ENCODE results near the gene ITGA5.

The ITGA5 gene

DNA sequence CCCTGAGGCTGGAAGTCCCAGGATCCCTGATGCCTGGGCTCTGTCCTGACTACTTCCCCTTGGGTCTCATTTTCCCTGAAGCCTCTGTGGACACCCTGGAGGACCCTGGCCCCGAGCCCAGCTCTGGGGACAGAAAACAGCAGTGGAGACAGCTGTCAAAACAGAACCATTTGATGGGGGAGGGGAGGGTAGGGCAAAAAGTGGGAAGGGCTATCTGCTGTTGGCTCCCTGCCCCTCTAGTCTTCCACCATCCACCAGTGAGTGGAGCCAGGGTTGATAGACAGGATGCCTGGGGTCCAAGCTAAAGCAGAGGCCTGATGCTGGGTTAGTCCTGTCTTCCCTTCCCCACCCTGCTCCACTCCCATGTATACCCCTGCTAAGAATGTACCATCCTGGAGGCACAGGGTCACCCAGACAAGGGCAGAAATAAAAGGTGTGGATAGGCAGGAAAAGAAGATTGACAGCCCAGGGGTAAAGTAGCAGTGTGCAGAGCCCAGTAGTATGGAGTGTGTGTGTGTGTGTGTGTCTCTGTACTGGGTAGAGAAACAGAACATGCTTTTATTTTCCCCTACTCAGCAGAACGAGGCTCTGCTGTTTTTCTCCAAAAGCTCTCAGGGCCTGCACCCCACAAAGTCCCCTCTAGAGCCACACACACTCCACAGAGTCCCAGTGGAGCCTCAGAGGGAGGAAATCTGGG lies 44.4 kb downstream of the ITGA5 start:
- no peak for FAIRE-seq
- no peak for DNase-seq (ENCODE audit: insufficient read length, low spot score)

DNA sequence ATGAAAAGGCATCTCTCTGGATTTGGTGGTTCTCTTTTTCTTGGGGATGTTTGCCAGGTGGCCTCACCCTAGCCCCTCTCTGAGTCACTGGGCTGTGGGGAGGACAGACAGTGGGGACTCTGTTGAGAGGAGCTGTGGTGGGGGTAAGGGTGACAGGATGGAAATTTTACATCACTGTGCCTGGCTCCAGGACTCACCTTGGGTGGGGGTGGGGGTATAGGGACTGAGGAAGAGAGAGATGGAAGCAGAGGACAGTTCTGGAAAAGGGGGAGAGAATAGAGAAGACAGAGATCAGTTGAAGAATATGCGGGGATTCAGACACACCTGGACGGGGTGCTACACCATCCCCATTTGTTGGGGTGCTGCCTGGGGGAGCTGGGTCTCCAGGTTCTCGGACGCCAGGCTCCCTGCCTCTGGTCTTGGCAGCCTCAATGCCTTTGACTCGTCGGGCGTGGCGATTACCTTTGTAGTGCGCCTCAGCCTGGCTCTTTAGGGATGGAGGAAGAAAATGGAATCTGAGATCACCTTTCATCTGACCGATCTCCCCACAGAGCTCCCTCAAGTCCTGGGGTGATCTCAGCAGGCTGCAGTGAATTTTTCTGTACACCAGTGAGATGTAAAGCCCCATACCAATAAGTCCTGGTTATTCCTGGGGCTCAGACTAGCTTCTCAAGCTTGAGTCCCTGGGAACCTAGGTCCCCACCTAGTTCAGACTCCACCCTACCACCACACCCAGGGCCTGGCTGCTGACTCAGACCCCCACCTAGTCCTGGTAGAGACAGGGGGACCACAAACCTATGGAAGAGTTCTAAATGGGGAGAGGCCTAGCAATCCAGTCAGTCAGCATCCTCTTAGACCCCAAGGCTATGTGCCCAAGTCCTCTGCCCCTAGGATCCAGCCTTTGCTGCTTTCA lies 45.2 kb downstream of the ITGA5 start:
- FAIRE-seq (no peak), DNase-seq (ENCODE audit: insufficient read length, low spot score) (no peak)

DNA sequence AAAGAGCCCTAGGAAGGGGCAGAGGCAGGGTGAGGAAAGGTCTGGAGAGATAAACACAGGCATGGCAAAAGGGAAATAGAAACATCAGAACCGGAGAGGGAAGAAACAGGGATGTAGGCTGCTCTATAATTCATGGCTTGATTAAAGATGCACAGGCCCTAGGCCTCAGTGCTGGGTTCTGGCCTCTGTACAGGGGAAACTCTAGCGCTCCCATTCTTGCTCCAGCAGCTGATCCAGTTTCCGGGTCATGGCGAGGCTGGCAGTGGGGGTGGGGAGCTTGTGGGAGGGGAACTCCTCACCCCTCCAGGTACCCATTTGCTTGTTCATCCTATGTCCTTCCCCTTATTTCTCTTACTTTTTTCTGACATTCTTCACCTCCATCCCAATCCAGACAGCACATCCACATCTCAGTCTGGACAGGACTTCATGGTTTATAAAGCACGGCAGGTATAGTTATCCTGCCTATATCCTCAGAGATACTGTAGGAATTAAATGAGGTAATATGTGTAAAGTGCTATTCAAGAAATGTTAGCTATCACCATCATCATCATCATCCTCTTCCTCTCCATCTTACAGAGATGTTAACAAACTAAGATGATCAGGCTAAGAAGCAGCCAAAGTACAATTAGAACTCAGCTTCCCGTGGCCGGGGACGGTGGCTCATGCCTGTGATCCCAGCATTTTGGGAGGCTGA lies 46.8 kb downstream of the ITGA5 start:
- FAIRE-seq, result no peak
- no peak for DNase-seq (ENCODE audit: insufficient read length, low spot score)

DNA sequence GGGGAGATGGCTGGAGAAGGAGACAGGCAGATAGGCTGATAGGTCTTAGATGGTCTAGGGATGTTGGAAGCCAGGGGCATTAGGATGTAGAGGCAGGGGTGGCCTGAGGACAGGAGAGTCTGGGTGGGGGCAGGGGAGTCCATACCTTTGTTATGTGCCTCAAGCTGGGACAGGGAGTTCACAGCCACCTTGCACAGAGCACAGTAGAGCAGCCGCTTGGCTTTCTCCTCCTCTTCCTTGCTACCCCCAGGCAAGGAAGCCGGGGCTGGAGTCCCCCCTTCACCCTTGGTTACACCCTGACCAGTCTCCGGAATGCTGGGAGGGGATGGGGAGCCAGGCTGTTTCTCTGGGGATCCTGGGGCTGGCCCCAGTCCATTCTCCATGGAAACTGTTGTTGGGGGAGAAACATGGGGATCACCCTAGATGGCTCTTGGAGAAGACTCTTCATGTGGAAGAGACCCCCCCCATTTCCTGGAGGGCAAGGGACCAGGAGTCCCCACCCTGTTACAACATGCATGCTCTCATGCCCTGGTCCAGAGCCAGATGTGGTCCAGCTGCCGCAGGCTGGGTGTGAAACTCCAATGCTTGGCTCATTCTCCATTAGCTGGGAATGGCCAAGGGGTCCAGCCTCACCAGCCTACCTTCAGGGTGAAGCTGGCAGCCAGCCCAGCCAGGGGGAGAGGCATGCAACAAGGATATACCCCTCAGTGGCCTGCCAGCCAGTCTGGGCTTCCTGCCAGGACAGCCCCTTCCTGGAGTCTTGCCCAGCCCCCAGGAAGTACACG lies 47.5 kb downstream of the ITGA5 start:
- no peak for FAIRE-seq

GRCh38 chr12:54370171-54370730 lies 48.8 kb downstream of the ITGA5 start:
- FAIRE-seq (no peak), DNase-seq (ENCODE audit: insufficient read length, low spot score) (no peak)

More for the DNA sequence above, 47.5 kb downstream of the ITGA5 start:
- no peak for DNase-seq (ENCODE audit: insufficient read length, low spot score)

DNA sequence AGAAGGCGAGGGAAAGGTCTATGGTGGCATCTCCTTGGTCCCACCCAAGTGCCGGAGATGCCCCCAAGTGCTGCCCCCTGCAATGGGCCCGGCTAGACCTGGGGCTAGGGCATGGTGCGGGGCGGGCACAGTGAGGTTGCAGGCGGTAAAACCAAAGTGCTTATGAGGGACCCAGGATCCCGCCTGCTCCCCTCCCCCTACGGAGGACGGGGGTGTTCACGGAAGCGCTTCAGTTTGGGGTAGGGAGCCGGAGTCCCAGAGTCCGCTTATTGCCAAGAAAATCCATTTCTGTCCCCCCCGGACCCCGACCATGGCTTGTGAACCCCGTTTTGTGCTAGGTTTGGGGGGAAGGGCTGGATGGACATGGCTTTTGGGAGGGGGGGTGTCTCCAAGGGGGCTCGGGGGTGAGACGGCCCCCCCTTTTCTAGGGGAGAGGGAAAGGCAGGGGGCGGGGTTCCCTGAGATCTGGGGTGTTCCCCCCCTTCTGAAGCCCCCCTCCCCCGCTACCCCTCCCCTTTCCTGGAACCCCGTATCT lies 49.4 kb downstream of the ITGA5 start:
- FAIRE-seq (no peak), DNase-seq (ENCODE audit: insufficient read length, low spot score) (no peak)

GRCh38 chr12:54368709-54369596 lies 50.1 kb downstream of the ITGA5 start:
- peak; percentile 79 for FAIRE-seq
- DNase-seq (ENCODE audit: insufficient read length, low spot score), result peak; percentile 86

DNA sequence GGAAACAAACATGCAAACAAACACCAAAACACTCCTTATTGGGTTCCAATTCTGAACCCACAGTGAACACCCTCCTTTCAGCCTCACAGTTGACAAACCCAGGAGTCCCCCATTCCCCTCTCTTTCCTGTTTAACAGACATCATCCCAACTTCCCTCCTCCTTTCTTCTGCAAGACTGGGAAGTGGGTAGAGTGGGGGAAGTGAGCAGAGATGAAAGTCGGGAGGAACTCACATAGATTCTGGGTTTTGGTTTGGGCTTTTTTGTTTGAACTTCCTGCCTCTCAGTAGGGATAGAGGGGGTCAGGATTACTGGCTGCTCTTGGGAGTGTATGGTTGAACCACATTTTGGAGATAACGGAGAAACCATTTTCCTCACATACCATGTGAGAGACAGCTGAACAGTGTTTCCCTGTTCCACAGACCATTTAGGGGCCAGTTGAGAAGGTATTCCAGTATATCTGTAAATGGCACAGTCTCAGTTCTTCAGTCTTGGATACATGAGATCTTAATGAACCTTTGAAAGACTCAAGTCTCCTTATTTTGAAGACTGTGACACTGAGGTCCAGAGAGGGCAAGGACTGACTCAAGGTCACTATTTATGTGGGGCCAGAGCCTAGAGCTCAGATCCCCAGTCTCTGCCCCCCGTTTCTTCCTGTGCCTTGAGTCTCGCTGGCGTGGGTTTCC lies 50.9 kb downstream of the ITGA5 start:
- DNase-seq (ENCODE audit: insufficient read length, low spot score) (no peak), FAIRE-seq (no peak)

DNA sequence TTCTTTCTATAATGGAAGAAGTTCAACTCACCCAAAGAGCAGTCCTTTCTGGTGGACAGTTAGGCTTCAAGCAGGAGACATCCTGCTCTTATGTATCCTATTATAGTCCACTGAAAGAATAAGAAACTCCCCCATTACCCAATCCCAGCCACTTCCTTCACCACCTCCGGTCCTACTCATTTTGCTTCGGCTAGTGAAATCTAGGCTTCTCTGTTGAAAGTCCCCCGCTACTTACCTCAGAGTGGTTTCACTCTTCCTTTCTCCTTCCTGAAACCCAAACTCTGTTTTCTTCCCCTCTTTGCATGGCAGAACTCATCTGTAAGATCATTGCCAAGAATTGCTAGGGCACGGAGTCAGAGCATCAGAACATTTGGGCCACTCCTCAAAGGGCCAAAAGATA lies 54.7 kb downstream of the ITGA5 start, which contains the start of gene GPR84:
Gene GPR84, minus strand, starts transcription at position 74 of the 400 bp plus-strand sequence. CDS start 635 bp downstream, outside the sequence.
- DNase-seq (ENCODE audit: insufficient read length, low spot score), result no peak
- peak; percentile 79 for FAIRE-seq

- no peak for FAIRE-seq
- no peak for DNase-seq (ENCODE audit: insufficient read length, low spot score)
Measured at GRCh38 chr12:54363618-54364017, 55.4 kb downstream of the ITGA5 start.

DNA sequence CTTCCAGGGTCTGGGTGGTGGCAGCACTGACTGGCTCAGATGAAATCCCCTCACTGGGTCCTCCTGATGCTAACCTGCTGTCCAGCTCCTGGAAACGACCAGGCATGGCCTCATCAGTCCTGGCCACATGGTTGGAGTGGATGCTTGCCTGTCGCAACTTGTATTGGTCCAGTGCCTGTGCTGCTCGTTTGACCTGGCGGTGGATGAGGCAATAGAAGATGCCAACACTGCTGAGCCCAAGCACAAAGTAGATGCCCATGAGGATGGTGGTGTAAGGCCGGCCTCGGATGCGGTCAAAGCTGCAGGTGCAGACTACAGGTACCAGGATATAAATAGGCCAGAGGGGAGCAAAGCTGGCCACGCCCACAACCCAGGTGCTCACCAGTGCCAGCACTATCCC lies 56.0 kb downstream of the ITGA5 start:
- DNase-seq (ENCODE audit: insufficient read length, low spot score), result no peak
- FAIRE-seq, result no peak

DNA sequence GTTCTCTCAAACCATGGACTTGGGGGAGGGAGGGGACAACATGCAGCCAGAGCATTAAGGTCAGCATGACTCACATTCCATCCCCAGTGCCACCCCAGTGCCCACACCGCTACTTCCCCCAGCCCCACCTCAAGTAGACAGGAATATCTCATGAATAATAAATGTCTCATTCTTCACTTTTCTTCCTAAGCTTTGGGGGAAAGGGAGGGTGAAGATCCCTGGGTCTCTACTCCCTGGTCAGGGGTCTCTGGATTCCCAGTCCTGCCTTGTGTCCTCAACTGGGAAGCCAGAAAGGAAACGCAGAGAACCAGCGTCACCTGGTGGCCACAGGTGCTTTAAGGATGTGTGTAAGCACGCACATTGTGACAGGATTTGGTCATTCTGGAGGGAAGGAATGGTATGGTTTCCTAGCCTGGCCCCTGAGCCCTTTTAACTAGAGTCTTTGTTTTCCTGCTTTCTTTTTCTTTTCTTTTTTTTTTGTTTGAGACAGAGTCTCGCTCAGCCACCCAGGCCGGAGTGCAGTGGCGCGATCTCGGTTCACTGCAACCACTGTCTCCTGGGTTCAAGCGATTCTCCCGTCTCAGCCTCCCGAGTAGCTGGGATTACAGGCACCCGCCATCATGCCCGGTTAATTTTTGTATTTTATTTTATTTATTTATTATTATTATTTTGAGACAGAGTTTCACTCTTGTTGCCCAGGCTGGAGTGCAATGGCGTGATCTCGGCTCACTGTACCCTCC lies 58.2 kb downstream of the ITGA5 start:
- FAIRE-seq (peak; percentile 65), DNase-seq (ENCODE audit: insufficient read length, low spot score) (no peak)

DNA sequence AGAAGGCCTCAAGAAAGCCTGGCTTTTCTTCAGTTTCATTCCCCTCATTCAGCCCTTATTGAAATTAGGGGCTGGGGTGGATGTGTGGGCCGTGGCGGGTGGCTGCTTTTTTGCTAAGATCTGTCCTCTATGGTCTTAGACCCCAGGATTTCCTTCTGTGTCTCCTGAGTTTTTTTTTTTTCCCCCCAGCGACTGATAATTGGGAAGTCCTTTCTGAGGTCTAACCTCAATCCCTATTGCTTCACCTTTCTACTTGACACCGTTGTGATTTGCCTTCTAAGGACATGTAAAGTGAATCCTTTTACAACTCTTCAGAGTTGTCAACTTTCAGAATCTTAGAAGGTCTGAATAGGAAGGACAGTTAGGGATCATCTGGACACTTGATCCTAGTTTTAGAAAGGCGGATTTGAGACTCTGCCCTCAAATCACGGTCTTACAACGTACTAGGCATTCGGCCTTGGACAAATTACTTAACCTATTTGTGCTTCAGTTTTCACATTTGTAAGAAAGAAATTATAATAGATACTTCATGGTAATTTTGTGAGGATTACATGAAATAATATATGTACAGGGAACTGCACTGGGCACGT lies 59.2 kb downstream of the ITGA5 start:
- FAIRE-seq (no peak), DNase-seq (ENCODE audit: insufficient read length, low spot score) (no peak)

DNA sequence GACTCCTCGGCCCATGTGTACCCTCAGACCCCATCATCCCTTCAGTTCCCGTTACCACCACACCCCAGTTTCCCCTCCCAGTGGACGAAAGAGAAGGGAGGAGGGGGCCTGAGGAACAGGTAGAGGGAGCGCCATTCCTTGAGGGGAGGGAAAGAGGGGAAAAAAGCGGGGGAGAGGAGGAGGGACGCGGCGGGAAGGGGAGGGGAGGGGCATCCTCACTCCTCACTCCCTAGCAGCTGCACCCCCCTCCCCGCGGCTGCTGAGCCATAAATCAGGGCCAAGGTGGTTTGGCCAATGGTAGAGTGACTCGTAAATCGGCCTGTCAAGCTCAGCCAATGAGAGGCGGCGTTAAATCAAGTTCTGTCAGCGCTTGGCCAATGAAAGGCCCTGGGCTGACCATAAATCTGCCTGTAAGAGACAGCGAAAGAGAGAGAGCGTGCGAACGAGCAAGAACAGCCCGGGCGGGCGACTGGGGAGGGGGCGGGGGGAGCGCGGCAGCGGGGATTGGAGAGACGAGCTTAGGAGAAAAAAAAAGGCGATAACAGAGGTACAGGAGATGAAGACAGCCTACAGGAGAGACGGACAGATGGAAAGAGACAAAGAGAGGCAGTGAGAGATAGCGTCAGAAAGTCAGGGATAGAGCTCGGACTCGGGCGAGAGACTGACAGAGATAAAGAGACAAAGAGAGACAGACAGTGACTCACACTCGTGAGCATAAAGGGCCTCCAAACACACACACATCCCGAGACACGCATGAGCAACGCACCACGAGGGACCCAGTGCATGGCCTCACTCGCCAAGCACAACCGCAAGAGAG lies 59.9 kb downstream of the ITGA5 start:
- FAIRE-seq, result peak; percentile 93
- peak; percentile 93 for DNase-seq (ENCODE audit: insufficient read length, low spot score)

DNA sequence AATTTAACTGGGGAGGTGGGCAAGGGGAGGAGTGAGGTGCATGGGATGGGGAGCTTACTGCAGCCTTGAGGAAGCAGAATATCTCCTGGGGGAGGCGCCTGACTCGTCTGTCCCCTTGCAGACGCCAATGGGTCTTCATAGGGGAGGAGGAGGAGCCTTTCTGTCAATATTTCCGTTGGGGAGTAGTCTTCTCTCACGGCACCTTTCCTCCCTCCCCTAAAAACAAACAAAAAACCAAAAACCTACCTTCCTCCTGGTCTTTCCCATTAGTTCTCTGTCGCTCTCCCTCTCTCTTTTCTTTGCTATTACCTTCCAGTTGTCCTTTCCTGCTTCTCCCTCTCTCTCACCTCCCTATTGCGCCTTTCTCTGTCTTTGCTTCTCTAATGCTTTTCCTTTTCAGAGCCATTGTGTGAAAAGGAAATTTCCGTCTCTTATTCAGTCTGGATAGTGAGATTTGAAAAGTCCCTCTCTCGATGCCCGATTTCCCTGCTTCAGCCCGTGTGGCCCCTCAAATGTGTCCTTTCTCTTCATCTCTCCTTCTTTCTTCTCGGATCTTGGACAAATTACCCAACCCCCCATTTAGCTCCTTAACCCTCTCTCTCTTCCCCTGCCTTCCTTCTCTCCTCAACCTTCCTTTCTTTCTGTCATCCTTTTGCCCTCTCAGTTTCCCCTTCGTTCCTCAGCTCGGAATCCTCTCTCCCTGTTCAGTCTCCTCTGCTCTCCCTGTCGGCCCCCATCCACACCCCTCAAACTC lies 60.7 kb downstream of the ITGA5 start:
- DNase-seq (ENCODE audit: insufficient read length, low spot score) (peak; percentile 66), FAIRE-seq (no peak)
